Astrocyte of the spinal cord (primary cell): Measurements from ENCODE around the gene ZNF660.
A peak's percentile ranks its signal among the peaks of the same experiment; 100 is the strongest.

ENCODE experiments used
- DNase-seq: peaks from one replicate; pipeline ENCODE4 v3.0.0; 2011; ENCODE audit warnings: low read depth, low spot score
- H3K4me3 ChIP-seq: 2 replicates; pipeline ENCODE4 v1.5.1; 2011; ENCODE audit warnings: low read depth, mild to moderate bottlenecking, low read length, moderate library complexity
- CTCF ChIP-seq: IDR thresholded peaks from 2 replicates; pipeline ENCODE4 v1.5.1; 2012; ENCODE audit warnings: low read depth, mild to moderate bottlenecking, low read length, inconsistent platforms
- in situ Hi-C: cut with HindIII; loops from 2 replicates; pipeline ENCODE4 v1.10.0; 2017; ENCODE audit warnings: low sequenced_read_pairs

The ZNF660 gene

GRCh38 chr3:44596621-44597020 lies 11.9 kb downstream of the ZNF660 start:
- no peak for DNase-seq
- in situ Hi-C loops = no loop called here
- TF ChIP-seq CTCF = no peak
- H3K4me3 ChIP-seq = no peak overlapping the region

- DNase-seq = no peak
- H3K4me3 ChIP-seq = no peak overlapping the region
- TF ChIP-seq CTCF = no peak
- in situ Hi-C loops = no loop called here
Measured at GRCh38 chr3:44601749-44602148, 17.0 kb downstream of the ZNF660 start.

- no peak for TF ChIP-seq CTCF
- no peak overlapping the region for H3K4me3 ChIP-seq
- DNase-seq = no peak
- in situ Hi-C loops = no loop called here
Measured at GRCh38 chr3:44612678-44613077, 27.9 kb downstream of the ZNF660 start.

GRCh38 chr3:44624749-44625480 lies 40.2 kb downstream of the ZNF660 start, which contains the start of gene ZNF197:
TSS of gene ZNF197 (plus strand) at chr3:44625036. CDS start at chr3:44629155, 4,119 bp downstream.
- TF ChIP-seq CTCF = peak; percentile 20
- peak; percentile 89 for DNase-seq
- in situ Hi-C loops = no loop called here
- H3K4me3 ChIP-seq = peak within 1 kb of the TSS; percentile 74

- H3K4me3 ChIP-seq = no peak overlapping the region
- DNase-seq = no peak
- in situ Hi-C loops = no loop called here
- TF ChIP-seq CTCF = no peak
Measured at GRCh38 chr3:44628716-44629115, 44.0 kb downstream of the ZNF660 start.

GRCh38 chr3:44632193-44632592 lies 47.4 kb downstream of the ZNF660 start:
- TF ChIP-seq CTCF = no peak
- in situ Hi-C loops = no loop called here
- DNase-seq = no peak
- no peak overlapping the region for H3K4me3 ChIP-seq
